ENCODE results near the gene OR1F1.

DNA sequence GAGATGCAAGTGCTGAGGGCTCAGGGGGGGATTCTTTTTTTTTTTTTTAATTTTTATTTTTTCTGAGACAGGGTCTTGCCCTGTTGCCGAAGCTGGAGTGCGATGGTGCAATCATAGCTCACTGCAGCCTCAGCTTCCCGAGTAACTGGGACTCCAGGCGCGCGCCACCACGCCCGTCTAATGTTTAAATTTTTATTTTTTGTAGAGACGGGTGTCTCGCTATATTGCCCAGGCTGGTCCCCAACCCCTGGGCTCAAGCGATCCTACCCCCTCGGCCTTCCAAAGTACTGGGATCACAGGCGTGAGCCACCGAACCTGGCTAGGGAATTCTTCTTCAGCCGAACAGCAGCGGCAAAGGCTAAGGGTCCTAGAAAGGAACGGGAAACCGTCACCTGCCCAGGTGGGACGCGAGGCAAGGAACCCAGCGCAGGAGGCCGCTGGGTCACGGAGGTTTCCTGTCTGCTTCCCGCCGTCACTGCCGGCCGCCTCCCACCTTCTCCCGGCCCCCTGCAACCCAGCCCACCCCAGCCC lies 13.3 kb upstream of the OR1F1 start:
- TF ChIP-seq CTCF (IDR thresholded peaks at IDR 0.05) (no peak), POLR2AphosphoS5 (IDR thresholded peaks at IDR 0.05) (no peak)

Measured in esophagus muscularis mucosa (tissue), 3 donors.